MM.1S (cell line): Measurements from ENCODE around the gene POLD2.

Experiments used
- DNase-seq: peaks from one replicate; pipeline ENCODE4 v3.0.0-alpha.2; 2015
- H2AFZ ChIP-seq: fragments of 300-600 bp; sonication (generic); 2 replicates; pipeline ENCODE4 v1.6.0; 2016; ENCODE audit warnings: antibody characterized with exemption, low read length
- H3F3A ChIP-seq: fragments of 300-600 bp; sonication (generic); 2 replicates; pipeline ENCODE4 v1.6.1; 2016; ENCODE audit warnings: mild to moderate bottlenecking, antibody characterized with exemption, low read length, moderate library complexity, mixed read lengths; ENCODE audit not compliant: insufficient read depth
- H3K27ac ChIP-seq: fragments of 300-600 bp; sonication (generic); 2 replicates; pipeline ENCODE4 v1.5.1; 2016; ENCODE audit warnings: mild to moderate bottlenecking, low read length
- H3K27me3 ChIP-seq: fragments of 300-600 bp; sonication (generic); replicated peaks from 2 replicates; pipeline ENCODE4 v1.6.0; 2016; ENCODE audit warnings: low read length; ENCODE audit not compliant: insufficient read depth
- H3K36me3 ChIP-seq: fragments of 300-600 bp; sonication (generic); replicated peaks from 2 replicates; pipeline ENCODE4 v1.6.1; 2016; ENCODE audit warnings: mild to moderate bottlenecking, low read length, mixed read lengths; ENCODE audit not compliant: insufficient read depth
- H3K4me1 ChIP-seq: fragments of 300-600 bp; sonication (generic); 2 replicates; pipeline ENCODE4 v1.6.1; 2016; ENCODE audit warnings: low read length, mixed read lengths
- H3K4me2 ChIP-seq: fragments of 300-600 bp; sonication (generic); 2 replicates; pipeline ENCODE4 v1.6.0; 2016; ENCODE audit warnings: low read depth, low read length
- H3K4me3 ChIP-seq: fragments of 300-600 bp; sonication (generic); 2 replicates; pipeline ENCODE4 v1.5.1; 2016; ENCODE audit warnings: low read length, mixed read lengths
- H3K79me2 ChIP-seq: fragments of 300-600 bp; sonication (generic); 2 replicates; pipeline ENCODE4 v1.6.1; 2016; ENCODE audit warnings: mixed run types, low read length, mixed read lengths
- H3K9ac ChIP-seq: fragments of 300-600 bp; sonication (generic); 2 replicates; pipeline ENCODE4 v1.6.1; 2016; ENCODE audit warnings: low read length, mixed read lengths
- H3K9me2 ChIP-seq: fragments of 300-600 bp; sonication (generic); replicated peaks from 2 replicates; pipeline ENCODE4 v1.6.1; 2016; ENCODE audit warnings: mild to moderate bottlenecking, low read length, mixed read lengths; ENCODE audit not compliant: insufficient read depth
- H3K9me3 ChIP-seq: fragments of 300-600 bp; sonication (generic); replicated peaks from 2 replicates; pipeline ENCODE4 v1.6.1; 2016; ENCODE audit warnings: mild to moderate bottlenecking, low read length, mixed read lengths; ENCODE audit not compliant: insufficient read depth
- H4K20me1 ChIP-seq: fragments of 300-600 bp; sonication (generic); 2 replicates; pipeline ENCODE4 v1.6.1; 2016; ENCODE audit warnings: mild to moderate bottlenecking, low read length, moderate library complexity, mixed read lengths; ENCODE audit not compliant: insufficient read depth
- EZH2 ChIP-seq: fragments of 300-600 bp; sonication (generic); optimal IDR thresholded peaks from 2 replicates; pipeline ENCODE3; 2017; ENCODE audit warnings: low read depth, mild to moderate bottlenecking, antibody characterized with exemption, low read length, mixed read lengths
- EZH2phosphoT487 ChIP-seq: fragments of 300-600 bp; sonication (generic); IDR thresholded peaks from 2 replicates; pipeline ENCODE4 v1.6.1; 2018; ENCODE audit warnings: antibody characterized with exemption, low read length
- TF ChIP-seq, protein P1 (sequence below): fragments of 300-600 bp; sonication (generic); IDR thresholded peaks from 2 replicates; pipeline ENCODE4 v1.5.1; 2016; ENCODE audit warnings: antibody characterized with exemption, low read length, mixed read lengths

POLD2 gene

GRCh38 chr7:44082541-44083207 is 40.7 kb downstream of the POLD2 start:
- Histone ChIP-seq H3K4me1 (no peaks in the 10 kb centered on the region), H2AFZ (peak overlapping the region; percentile 84), H3K27ac (peak overlapping the region; percentile 36; the same call in 1 of the 2 replicates), H3K9ac (peak overlapping the region; percentile 65), H3K27me3 (0 out of 2 replicates have a peak, but pooled peaks cover 4% of the 10 kb centered on the region), H3K36me3 (no peaks in the 10 kb centered on the region), H3K9me2 (no peaks in the 10 kb centered on the region), H3K4me3 (peak overlapping the region; percentile 65), H3K4me2 (peak overlapping the region; percentile 83), H3K9me3 (no peaks in the 10 kb centered on the region), H3K79me2 (peaks cover 9% of the 10 kb centered on the region; the same call in 1 of the 2 replicates), H3F3A (peaks cover 9% of the 10 kb centered on the region), H4K20me1 (no peaks in the 10 kb centered on the region)
- TF ChIP-seq EZH2 (no peak), EZH2phosphoT487 (no peak)
- TF ChIP-seq, protein P1, sequence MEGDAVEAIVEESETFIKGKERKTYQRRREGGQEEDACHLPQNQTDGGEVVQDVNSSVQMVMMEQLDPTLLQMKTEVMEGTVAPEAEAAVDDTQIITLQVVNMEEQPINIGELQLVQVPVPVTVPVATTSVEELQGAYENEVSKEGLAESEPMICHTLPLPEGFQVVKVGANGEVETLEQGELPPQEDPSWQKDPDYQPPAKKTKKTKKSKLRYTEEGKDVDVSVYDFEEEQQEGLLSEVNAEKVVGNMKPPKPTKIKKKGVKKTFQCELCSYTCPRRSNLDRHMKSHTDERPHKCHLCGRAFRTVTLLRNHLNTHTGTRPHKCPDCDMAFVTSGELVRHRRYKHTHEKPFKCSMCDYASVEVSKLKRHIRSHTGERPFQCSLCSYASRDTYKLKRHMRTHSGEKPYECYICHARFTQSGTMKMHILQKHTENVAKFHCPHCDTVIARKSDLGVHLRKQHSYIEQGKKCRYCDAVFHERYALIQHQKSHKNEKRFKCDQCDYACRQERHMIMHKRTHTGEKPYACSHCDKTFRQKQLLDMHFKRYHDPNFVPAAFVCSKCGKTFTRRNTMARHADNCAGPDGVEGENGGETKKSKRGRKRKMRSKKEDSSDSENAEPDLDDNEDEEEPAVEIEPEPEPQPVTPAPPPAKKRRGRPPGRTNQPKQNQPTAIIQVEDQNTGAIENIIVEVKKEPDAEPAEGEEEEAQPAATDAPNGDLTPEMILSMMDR: no peak
- peak; percentile 99 for DNase-seq

DNA sequence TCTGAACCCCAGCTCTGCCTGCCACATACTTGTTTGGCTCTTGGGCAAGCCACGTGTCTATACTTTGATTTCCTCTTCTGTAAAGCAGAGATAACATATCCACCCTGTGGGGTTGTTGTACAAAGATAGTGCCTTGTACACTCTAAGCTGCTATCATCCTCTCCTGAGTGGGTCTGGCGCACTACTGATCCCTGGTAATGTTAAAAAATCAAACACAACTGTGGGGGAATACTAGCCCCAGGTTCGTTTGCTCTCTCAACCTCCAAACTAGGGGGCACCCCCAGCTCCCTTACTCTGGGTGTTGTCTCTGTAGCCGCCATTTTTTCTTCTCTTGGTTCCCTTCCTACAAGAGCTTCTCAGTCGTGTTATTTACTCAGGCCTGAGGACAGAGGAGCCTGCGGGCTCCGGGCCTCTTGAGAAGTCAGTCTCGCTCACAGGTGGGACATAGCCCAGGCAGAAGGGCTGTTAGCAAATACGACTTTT is 42.0 kb downstream of the POLD2 start:
- H3K27ac ChIP-seq: no peak overlapping the region
- H3K9ac ChIP-seq: peak overlapping the region; percentile 92; the same call in 1 of the 2 replicates
- peaks cover 9% of the 10 kb centered on the region for H3F3A ChIP-seq
- H3K9me3 ChIP-seq: no peaks in the 10 kb centered on the region
- no peak overlapping the region for H2AFZ ChIP-seq
- H3K36me3 ChIP-seq: no peaks in the 10 kb centered on the region
- DNase-seq: peak; percentile 25
- no peak for TF ChIP-seq EZH2
- TF ChIP-seq, protein P1: no peak
- TF ChIP-seq EZH2phosphoT487: no peak
- peaks cover 9% of the 10 kb centered on the region; the same call in 1 of the 2 replicates for H3K79me2 ChIP-seq
- peak overlapping the region; percentile 96; the same call in 1 of the 2 replicates for H3K4me3 ChIP-seq
- H3K4me2 ChIP-seq: peak overlapping the region; percentile 91; the same call in 1 of the 2 replicates
- no peaks in the 10 kb centered on the region for H4K20me1 ChIP-seq
- 0 out of 2 replicates have a peak, but pooled peaks cover 4% of the 10 kb centered on the region for H3K27me3 ChIP-seq
- H3K4me1 ChIP-seq: no peaks in the 10 kb centered on the region
- no peaks in the 10 kb centered on the region for H3K9me2 ChIP-seq

DNA sequence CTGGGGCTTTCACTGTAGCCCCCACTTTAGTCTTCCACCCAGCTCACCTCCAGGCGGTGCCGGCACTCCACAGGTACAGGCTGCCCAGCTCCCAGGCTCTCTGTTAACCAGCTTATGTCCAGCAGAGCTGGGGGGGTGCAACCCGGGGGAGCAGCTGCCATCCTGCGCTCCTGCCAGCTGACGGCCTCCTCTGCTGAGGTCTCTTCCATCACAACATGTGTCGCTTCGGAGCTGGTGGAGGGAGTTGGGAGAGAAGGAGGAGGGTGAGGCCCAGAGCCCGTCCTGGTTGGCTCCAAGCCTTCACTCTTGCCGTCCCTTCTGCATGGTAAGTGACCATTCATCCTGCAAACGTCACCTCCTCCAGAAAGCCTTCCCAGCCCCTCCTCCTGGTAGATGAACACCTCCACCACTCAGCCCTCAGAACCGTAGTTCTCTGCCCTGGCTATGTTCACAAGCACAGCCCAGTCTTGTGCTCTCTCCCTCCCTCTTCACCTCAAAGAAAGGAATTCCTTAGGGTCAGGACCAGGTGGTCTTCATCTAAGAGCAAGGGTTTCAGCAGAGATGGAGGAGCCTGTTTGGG is 42.6 kb downstream of the POLD2 start:
- no peak for DNase-seq
- H3F3A ChIP-seq: peaks cover 9% of the 10 kb centered on the region
- no peak overlapping the region for H3K4me3 ChIP-seq
- H3K27ac ChIP-seq: no peak overlapping the region
- H3K9ac ChIP-seq: no peak overlapping the region
- TF ChIP-seq EZH2 (no peak), EZH2phosphoT487 (no peak)
- TF ChIP-seq, protein P1: no peak
- peak overlapping the region; percentile 91; the same call in 1 of the 2 replicates for H3K4me2 ChIP-seq
- H3K79me2 ChIP-seq: peaks cover 9% of the 10 kb centered on the region; the same call in 1 of the 2 replicates
- H3K9me2 ChIP-seq: no peaks in the 10 kb centered on the region
- no peak overlapping the region for H2AFZ ChIP-seq
- no peaks in the 10 kb centered on the region for H3K9me3 ChIP-seq
- H3K27me3 ChIP-seq: 0 out of 2 replicates have a peak, but pooled peaks cover 4% of the 10 kb centered on the region
- H3K4me1 ChIP-seq: no peaks in the 10 kb centered on the region
- H3K36me3 ChIP-seq: no peaks in the 10 kb centered on the region
- no peaks in the 10 kb centered on the region for H4K20me1 ChIP-seq
